Activated CD8-positive, alpha-beta T cell treated with anti-CD3 and anti-CD28 coated beads, Interleukin-2, amount 10 ng/mL, durations not matched to agents 7 days and 5 days (primary cell): Measurements from ENCODE around the gene TIMM8A. TPM values are rescaled to one million over a fixed set of nuclear protein-coding genes. Genes with fewer than 3 reads are reported as not detected.

ENCODE experiments used
- ATAC-seq: fragments of 150-1000 bp; cut with Tn5 transposase; one replicate; pipeline ENCODE4 v1.10.0; 2021; ENCODE audit warnings: moderate library complexity
- CTCF ChIA-PET: fragments of 350-600 bp; sonication (Branson Sonifier 250); formaldehyde crosslinking; loops from one replicate; lab custom pipeline; 2021; ENCODE audit warnings: antibody characterized with exemption; lab: Charles Lee
- POLR2A ChIA-PET: fragments of 350-600 bp; sonication (Branson Sonifier 250); formaldehyde crosslinking; loops from one replicate; lab custom pipeline; 2021; ENCODE audit warnings: antibody characterized with exemption; lab: Charles Lee
- DNase-seq: peaks from one replicate; pipeline ENCODE4 v3.0.0-alpha.2; 2020
- H3K27ac Mint-ChIP-seq: one replicate; pipeline ENCODE4 v1.8.0; 2021; ENCODE audit warnings: mild to moderate bottlenecking, mixed read lengths
- H3K27me3 Mint-ChIP-seq: one replicate; pipeline ENCODE4 v1.8.0; 2021; ENCODE audit warnings: low read depth, mixed read lengths
- H3K36me3 Mint-ChIP-seq: one replicate; pipeline ENCODE4 v1.8.0; 2021; ENCODE audit warnings: low read depth, mixed read lengths
- H3K4me1 Mint-ChIP-seq: one replicate; pipeline ENCODE4 v1.8.0; 2021; ENCODE audit warnings: low read depth, mixed read lengths
- H3K4me3 Mint-ChIP-seq: one replicate; pipeline ENCODE4 v1.8.0; 2021; ENCODE audit warnings: mild to moderate bottlenecking, mixed read lengths
- H3K9me3 Mint-ChIP-seq: one replicate; pipeline ENCODE4 v1.8.0; 2022; ENCODE audit warnings: mixed read lengths; ENCODE audit not compliant: insufficient read depth
- total RNA-seq, 2 experiments: library from RNA; stranded (reverse); gene quantifications; one replicate each; pipeline ENCODE4 v1.2.3, GENCODE V29; 2021

The TIMM8A gene, protein sequence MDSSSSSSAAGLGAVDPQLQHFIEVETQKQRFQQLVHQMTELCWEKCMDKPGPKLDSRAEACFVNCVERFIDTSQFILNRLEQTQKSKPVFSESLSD
- 10 to 100 TPM; 15.9 to 17.1 TPM for total RNA-seq

DNA sequence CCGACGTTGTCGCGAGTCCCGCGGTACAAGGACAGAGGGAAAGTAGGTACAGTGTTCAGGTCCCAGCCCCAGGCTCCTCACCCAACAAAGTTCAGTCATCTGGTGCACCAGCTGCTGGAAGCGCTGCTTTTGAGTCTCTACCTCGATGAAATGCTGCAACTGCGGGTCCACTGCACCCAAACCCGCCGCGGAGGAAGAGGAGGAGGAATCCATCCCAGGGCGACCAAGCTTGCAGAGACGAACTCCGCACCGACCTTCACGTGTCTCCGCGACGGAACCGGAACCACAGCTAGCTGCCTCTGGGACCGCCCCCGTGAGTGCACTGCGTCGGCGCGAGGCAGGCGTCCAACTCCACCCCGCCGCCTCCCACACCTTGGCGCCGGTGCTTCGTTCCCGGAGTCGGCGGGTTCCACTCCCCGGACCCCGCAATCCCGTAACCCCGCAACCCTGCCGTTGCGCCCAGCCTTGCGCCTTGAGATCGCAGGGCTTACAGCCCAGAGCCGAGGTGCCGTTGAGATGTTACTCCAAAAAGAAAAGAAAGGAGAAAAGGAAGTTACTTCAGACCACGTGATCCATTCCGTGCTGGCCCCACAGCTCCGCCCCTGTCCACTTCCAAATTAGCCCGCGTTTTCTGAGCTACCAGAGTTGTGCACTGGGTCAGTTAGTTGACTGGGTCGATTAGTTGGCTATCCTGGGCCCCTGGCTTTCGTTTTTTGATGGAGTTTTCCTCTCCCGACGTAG is at the start of gene TIMM8A:
TIMM8A (minus strand) TSS at position 291 of the 741 bp plus-strand sequence; CDS start at position 213, 78 bp downstream.
- H3K36me3 Mint-ChIP-seq = peaks cover 11% of the 10 kb centered on the region
- POLR2A ChIA-PET = interaction anchor here (2.6 kb wide), 1 partner anchor 42 kb away, joined by 11 read pairs; the partner anchor contains the start of gene RPL36A
- peaks cover 15% of the 10 kb centered on the region for H3K4me1 Mint-ChIP-seq
- peak; percentile 83 for DNase-seq
- ATAC-seq = peak; percentile 99
- no peaks in the 10 kb centered on the region for H3K9me3 Mint-ChIP-seq
- peak within 1 kb of the TSS; percentile 91 for H3K27ac Mint-ChIP-seq
- CTCF ChIA-PET = interaction anchor here (1.3 to 1.5 kb wide), 2 partner anchors 9 to 42 kb away, joined by 4 to 5 read pairs; partner anchors contain the start of gene RPL36A
- H3K27me3 Mint-ChIP-seq = no peaks in the 10 kb centered on the region
- peak within 1 kb of the TSS; percentile 88 for H3K4me3 Mint-ChIP-seq

DNA sequence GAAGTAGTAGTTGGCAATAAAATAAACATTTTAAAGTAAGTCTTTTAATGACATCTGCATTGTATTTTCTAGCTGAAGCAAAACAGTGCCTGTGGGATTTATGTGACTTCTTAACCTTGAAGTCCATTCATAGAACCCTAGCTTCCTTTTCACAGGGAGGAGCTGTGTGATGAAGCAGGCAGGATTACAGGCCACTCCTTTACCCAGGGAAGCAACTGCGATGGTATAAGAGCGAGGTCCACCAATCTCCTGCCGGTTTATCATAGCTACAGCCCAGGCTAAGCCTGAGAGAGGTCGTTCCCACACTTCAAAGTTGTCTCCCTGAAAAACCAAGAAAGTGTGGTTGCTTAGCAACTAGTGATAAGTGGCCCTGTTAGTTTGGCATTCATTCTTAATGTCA is 49.2 kb upstream of the TIMM8A start:
- Mint-ChIP-seq H3K4me1 (peaks cover 11% of the 10 kb centered on the region), H3K27ac (no peak overlapping the region), H3K36me3 (peaks cover 36% of the 10 kb centered on the region), H3K4me3 (no peak overlapping the region), H3K27me3 (no peaks in the 10 kb centered on the region), H3K9me3 (no peaks in the 10 kb centered on the region)
- ChIA-PET POLR2A (interaction anchor here (0.8 kb wide), 1 partner anchor 10 kb away, joined by 4 read pairs; the partner anchor contains the start of genes GLA and HNRNPH2), CTCF (no interaction called here)
- no peak for DNase-seq
- ATAC-seq = no peak

- ATAC-seq = no peak
- ChIA-PET POLR2A (no interaction called here), CTCF (no interaction called here)
- H3K4me3 Mint-ChIP-seq = no peak overlapping the region
- H3K9me3 Mint-ChIP-seq = no peaks in the 10 kb centered on the region
- H3K27me3 Mint-ChIP-seq = no peaks in the 10 kb centered on the region
- H3K36me3 Mint-ChIP-seq = peaks cover 49% of the 10 kb centered on the region
- H3K4me1 Mint-ChIP-seq = peaks cover 16% of the 10 kb centered on the region
- H3K27ac Mint-ChIP-seq = no peak overlapping the region
- no peak for DNase-seq
These were observed 47.2 kb upstream of the TIMM8A start for GRCh38 chrX:101395789-101396188.

DNA sequence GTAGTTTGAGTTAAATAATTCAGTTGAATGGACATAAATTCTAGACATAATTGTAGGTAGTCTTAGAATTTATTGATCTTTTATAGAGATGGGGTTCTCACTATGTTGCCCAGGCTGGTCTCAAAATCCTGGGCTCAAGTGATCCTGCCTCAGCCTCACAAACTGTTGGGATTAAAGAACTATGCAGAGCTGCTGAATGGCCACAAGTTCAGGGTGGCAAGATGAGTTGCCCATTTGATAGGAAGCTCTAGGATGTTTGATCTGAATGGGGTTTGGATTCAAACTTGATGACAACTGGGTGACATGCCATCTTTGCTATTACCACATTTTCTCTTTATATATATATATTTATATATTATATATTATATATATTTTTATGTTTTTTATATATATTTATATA is 45.8 kb upstream of the TIMM8A start:
- Mint-ChIP-seq H3K27ac (peak overlapping the region; percentile 30), H3K9me3 (no peaks in the 10 kb centered on the region), H3K4me3 (no peak overlapping the region), H3K4me1 (peaks cover 20% of the 10 kb centered on the region), H3K36me3 (peaks cover 38% of the 10 kb centered on the region), H3K27me3 (no peaks in the 10 kb centered on the region)
- DNase-seq = no peak
- ChIA-PET POLR2A (no interaction called here), CTCF (no interaction called here)
- ATAC-seq = no peak

DNA sequence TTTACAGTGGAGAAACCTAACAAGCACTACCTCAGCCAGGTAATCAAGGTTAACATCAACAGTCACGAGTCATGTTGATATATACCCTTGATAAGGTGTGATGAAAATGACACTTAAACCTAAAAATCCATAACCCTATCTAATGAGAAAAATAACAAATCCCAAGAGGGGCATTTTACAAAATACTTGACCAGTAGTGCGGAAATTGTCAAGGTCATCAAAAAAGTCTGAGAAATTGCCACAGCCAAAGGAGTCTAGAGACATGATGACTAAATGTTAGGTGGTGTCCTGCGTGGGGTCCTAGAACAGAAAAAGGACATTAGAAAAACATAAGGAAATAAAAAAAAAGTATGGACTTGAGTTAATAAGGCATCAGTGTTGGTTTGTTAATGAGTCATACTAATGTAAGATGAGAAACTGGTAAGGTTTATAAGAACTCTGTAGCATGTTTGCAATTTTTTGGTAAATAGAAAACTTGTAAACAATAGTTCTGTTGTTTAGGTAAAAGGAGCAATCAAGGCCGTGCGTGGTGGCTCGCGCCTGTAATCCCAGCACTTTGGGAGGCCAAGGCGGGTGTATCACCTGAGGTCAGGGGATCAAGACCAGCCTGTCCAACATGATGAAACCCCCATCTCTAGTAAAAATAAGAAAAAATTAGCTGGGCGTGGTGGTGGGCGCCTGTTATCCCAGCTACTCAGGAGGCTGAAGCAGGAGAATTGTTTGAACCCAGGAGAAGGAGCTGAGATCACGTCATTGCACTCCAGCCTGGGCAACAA is 45.2 kb upstream of the TIMM8A start:
- H3K27ac Mint-ChIP-seq = peak overlapping the region; percentile 64
- POLR2A ChIA-PET = no interaction called here
- peak overlapping the region; percentile 36 for H3K4me3 Mint-ChIP-seq

GRCh38 chrX:101391831-101392230 is 43.3 kb upstream of the TIMM8A start:
- ChIA-PET POLR2A (interaction anchor here (0.6 to 1.1 kb wide), 2 partner anchors 94 to 540 kb away, joined by 3 read pairs; partner anchors contain the start of gene ZMAT1), CTCF (interaction anchor here (0.7 to 1.6 kb wide), 2 partner anchors 8 to 10 kb away, joined by 3 to 8 read pairs; no protein-coding TSS in a partner anchor)
- DNase-seq (no peak), ATAC-seq (no peak)
- peaks cover 33% of the 10 kb centered on the region for H3K36me3 Mint-ChIP-seq
- H3K4me1 Mint-ChIP-seq = peaks cover 20% of the 10 kb centered on the region
- H3K9me3 Mint-ChIP-seq = no peaks in the 10 kb centered on the region
- H3K27me3 Mint-ChIP-seq = no peaks in the 10 kb centered on the region
- H3K27ac Mint-ChIP-seq = peak overlapping the region; percentile 92
- peak overlapping the region; percentile 94 for H3K4me3 Mint-ChIP-seq

More for the DNA sequence above, 45.2 kb upstream of the TIMM8A start:
- Mint-ChIP-seq H3K4me1 (peaks cover 20% of the 10 kb centered on the region), H3K27me3 (no peaks in the 10 kb centered on the region), H3K36me3 (peaks cover 33% of the 10 kb centered on the region), H3K9me3 (no peaks in the 10 kb centered on the region)
- CTCF ChIA-PET = no interaction called here
- ATAC-seq (no peak), DNase-seq (no peak)

DNA sequence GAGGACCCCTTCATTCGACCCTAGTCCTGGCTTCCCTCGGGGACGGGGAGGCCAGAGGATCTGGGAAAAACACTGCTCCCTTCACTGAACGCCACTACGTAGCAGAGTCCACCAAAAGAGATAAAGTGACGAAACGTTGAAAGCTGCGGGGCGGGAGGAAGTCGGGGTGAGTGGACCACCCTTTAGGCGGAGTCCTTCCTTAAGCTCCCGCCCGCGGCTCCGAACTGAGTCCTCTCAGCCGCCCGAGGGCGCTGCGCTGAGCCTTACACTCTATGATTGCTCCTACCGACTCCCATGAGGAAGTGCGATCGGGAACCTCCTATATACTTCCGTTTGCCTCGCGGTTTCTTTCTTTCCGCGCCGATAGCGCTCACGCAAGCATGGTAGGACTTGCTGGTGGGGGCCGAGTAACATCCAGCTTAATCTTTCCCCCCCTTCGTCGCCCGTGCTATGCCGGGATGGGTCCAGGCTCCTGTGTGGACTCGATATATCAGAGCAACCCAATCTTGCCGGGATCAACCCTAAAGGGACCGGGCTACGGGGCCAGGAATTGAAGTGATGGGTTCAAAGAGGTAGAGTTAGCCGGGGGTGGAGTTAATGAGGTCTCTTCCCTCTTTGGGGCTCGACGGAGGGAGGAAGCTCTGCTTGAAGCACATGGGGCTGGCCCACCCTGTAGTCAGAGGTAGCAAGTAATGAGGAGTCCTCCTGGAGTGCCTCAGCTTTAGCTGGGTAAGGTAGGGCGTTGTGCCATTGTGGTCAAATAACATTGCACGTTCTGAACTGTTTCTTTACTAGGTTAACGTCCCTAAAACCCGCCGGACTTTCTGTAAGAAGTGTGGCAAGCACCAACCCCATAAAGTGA is 42.4 kb upstream of the TIMM8A start, which contains the start of gene RPL36A:
RPL36A (plus strand) TSS at position 348 of the 862 bp plus-strand sequence; CDS start at position 381, 33 bp downstream.
- CTCF ChIA-PET = interaction anchor here (0.6 to 1.9 kb wide), 11 partner anchors 11 to 571 kb away, joined by 3 to 8 read pairs (median 4); partner anchors contain the start of genes CSTF2, GLA, TIMM8A and ZMAT1
- H3K9me3 Mint-ChIP-seq = no peaks in the 10 kb centered on the region
- DNase-seq = peak; percentile 86
- peak; percentile 96 for ATAC-seq
- H3K36me3 Mint-ChIP-seq = peaks cover 33% of the 10 kb centered on the region
- H3K4me1 Mint-ChIP-seq = peaks cover 20% of the 10 kb centered on the region
- H3K27ac Mint-ChIP-seq = peak within 1 kb of the TSS; percentile 92
- no peaks in the 10 kb centered on the region for H3K27me3 Mint-ChIP-seq
- H3K4me3 Mint-ChIP-seq = peak within 1 kb of the TSS; percentile 94
- POLR2A ChIA-PET = interaction anchor here (0.5 to 2.1 kb wide), 10 partner anchors 10 to 541 kb away, joined by 3 to 11 read pairs (median 3); partner anchors contain the start of genes GLA, HNRNPH2, TIMM8A and ZMAT1

DNA sequence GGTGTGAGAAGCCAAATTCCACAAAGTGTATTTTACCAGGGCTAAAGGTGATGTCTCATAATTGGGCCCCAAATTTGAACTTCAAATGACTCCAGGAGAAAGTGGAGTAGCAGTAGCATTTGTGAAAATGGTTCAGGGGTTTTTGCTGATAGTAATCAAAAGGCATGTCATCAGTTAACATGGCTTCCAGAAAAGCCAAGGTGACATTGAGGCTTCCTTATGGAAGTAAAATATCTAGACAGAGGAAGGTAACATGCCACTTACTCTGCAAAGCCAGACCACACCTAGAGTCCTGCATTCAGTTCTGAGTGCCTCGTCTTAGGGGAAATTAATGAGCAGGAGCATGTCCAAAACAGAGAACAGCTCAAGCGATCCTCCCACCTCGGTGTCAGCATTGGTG is 40.1 kb upstream of the TIMM8A start:
- POLR2A ChIA-PET = no interaction called here
- Mint-ChIP-seq H3K9me3 (no peaks in the 10 kb centered on the region), H3K27ac (no peak overlapping the region), H3K36me3 (peaks cover 23% of the 10 kb centered on the region), H3K4me3 (no peak overlapping the region), H3K4me1 (peaks cover 17% of the 10 kb centered on the region), H3K27me3 (no peaks in the 10 kb centered on the region)
- ATAC-seq = no peak
- CTCF ChIA-PET = no interaction called here
- DNase-seq = no peak

- Mint-ChIP-seq H3K4me3 (no peak overlapping the region), H3K4me1 (peaks cover 9% of the 10 kb centered on the region), H3K36me3 (peaks cover 7% of the 10 kb centered on the region), H3K27ac (no peak overlapping the region), H3K9me3 (no peaks in the 10 kb centered on the region), H3K27me3 (no peaks in the 10 kb centered on the region)
- ATAC-seq (no peak), DNase-seq (no peak)
- CTCF ChIA-PET = no interaction called here
- POLR2A ChIA-PET = no interaction called here
These were observed 38.0 kb upstream of the TIMM8A start for GRCh38 chrX:101386542-101386885.

GRCh38 chrX:101385795-101386541 is 37.4 kb upstream of the TIMM8A start, which contains the start of gene BTK:
Gene BTK, minus strand, starts transcription at chrX:101386191. Its CDS starts 10,907 bp downstream, at chrX:101375284.
- Mint-ChIP-seq H3K9me3 (no peaks in the 10 kb centered on the region), H3K27me3 (no peaks in the 10 kb centered on the region), H3K4me3 (no peak within 1 kb of the TSS), H3K27ac (no peak within 1 kb of the TSS), H3K4me1 (peaks cover 9% of the 10 kb centered on the region), H3K36me3 (peaks cover 1% of the 10 kb centered on the region)
- POLR2A ChIA-PET = no interaction called here
- DNase-seq (no peak), ATAC-seq (no peak)
- CTCF ChIA-PET = no interaction called here
